ENCODE results near the gene FSIP1.

Gene FSIP1

GRCh38 chr15:39695793-39696192 lies 86.8 kb downstream of the FSIP1 start:
- no peak overlapping the region for H3K4me3 ChIP-seq
- no peak overlapping the region for H3K27ac ChIP-seq

DNA sequence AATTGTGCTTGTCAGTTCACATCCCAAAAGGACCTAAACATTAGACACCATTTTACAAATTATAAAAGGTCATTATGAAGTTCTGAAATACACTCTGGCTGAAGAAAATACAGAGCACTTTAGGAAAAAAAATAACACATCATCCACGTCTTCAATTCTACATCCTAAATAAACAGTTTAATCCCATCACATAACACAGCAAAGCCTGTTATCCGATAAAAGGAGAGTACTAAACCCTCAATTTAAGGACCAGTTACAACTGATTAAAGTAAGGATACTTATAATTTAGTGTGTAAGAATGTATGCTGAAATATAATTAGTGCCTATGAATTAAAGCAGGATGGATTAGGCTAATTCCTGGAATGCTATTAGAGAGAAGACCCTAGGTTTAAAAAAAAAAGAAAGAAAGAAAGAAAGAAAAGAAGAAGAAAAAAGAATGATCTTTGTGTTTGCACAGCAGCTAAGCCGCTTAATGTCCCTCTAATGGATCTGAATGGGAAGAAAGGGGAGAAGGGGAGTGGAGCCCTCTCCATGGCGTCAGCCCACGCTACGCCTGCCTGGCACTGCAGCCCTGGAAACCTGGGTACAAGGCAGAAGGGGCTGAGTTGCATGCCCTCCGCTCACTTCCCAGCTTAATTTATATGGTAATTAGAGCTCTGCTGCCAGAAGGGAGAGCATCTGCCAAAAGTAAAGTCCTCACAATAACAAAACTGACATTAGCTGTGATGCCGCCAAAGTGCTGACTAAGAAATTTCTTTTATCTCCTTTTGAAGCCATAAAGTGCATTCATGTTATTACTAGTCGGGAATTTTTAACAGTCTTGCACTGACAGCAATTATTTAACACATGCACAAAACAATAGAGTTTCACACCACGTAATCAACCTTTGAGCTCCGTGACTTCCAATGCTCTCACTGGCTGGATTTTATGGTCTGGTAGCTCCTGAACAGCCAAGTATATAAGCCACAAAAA lies 90.0 kb downstream of the FSIP1 start:
- Histone ChIP-seq H3K27ac (no peak overlapping the region), H3K4me3 (no peak overlapping the region)

- Histone ChIP-seq H3K4me3 (no peak overlapping the region), H3K27ac (no peak overlapping the region)
These were observed 91.6 kb downstream of the FSIP1 start for GRCh38 chr15:39690881-39691634.

DNA sequence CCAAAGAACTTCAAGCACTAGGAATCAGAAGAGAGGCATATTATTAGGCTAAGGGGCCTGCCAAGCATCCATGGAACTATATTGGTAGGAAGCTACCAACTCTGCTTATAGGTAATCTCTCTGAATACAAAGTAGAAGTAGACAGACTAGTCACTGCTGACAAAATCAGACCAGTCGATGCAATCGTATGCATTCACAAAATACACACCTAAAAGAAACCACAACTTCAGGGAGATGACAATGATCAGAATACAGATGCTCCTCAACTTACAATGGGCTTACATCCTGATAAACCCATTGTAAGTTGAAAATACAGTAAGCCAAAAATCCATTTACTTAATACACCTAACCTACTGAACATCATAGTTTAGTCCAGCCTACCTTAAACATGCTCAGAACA lies 94.7 kb downstream of the FSIP1 start:
- H3K4me3 ChIP-seq = no peak overlapping the region
- H3K27ac ChIP-seq = no peak overlapping the region

GRCh38 chr15:39685999-39686613 lies 96.5 kb downstream of the FSIP1 start:
- no peak overlapping the region for H3K4me3 ChIP-seq
- H3K27ac ChIP-seq = no peak overlapping the region

GRCh38 chr15:39685367-39685766 lies 97.3 kb downstream of the FSIP1 start:
- Histone ChIP-seq H3K27ac (no peak overlapping the region), H3K4me3 (no peak overlapping the region)

DNA sequence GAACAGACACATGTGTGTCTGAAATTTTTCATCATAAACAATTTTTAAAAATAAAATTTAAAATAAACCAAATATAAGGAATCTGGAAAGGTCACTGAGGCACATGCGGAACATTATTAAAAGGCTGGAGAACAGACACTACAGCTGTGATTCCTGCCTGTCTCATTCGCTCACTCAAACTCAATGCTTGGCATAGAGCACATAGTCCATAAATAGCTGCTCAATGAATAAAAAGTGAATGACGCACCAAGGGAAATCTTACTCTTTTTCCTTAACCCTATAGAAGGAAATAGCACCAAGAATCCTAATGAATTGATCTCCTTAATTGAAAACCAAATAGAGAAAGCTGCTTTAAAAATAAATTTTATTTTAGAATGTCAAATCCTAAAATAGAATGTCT lies 98.4 kb downstream of the FSIP1 start:
- no peak overlapping the region for H3K27ac ChIP-seq
- no peak overlapping the region for H3K4me3 ChIP-seq

DNA sequence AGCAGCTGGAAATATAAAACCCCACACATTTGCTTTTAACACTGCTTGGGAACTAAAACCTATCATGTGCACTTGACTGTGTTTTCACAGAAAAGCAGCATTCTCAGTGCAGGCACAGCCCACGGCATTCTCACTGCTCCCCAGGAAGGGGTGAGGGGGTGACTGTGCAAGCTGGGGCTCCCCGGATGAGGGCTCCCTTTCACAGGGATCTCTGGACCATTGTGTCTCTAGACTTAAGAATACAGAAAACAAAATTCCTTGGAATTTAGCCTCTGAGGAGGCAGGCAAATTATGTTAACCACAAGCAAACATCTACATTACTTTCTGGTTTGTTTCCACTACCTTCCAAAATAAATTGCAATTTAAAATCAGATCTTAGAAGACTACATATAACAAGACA lies 100.3 kb downstream of the FSIP1 start:
- no peak overlapping the region for H3K4me3 ChIP-seq
- H3K27ac ChIP-seq = no peak overlapping the region

DNA sequence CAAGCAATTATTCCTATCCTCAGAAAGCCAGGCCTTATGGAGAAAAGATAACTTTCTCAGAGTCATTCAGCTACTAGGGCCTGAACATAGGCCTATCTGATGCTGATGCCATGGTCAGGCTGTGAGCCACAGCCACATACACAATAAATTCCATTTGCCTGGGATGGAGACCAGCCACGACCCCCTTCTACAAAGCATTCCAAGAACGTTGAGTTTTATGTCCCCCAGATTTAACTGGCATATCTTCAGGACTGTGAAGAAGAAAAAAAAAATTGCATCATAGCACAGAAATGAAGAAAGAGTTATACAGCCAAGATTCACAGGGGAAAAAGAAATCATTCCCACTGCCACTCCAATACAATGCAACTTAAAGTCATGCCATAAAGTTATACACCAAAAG lies 101.8 kb downstream of the FSIP1 start:
- Histone ChIP-seq H3K27ac (no peak overlapping the region), H3K4me3 (no peak overlapping the region)

- Histone ChIP-seq H3K4me3 (no peak overlapping the region), H3K27ac (no peak overlapping the region)
These were observed 110.0 kb downstream of the FSIP1 start for GRCh38 chr15:39672666-39673065.

DNA sequence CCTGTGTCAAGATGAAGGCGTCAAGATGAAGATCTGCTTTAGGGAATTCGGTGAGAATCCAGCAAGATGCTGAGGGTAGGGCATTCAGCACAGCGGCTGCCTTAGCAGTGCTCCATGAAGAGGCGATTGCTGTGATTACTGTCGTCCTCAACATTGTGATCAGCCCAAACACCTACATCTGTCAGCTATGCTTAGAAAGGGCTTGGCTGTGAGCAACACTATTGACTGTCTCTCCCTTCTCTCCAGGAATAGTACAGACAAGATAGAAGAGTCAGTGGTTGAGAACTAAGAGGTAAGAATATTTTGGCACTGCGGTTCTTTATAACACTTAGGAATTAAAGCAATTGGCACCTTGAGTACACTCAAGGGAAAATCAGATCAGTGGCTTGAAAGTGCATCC lies 110.5 kb downstream of the FSIP1 start:
- no peak overlapping the region for H3K4me3 ChIP-seq
- H3K27ac ChIP-seq = no peak overlapping the region

GRCh38 chr15:39670687-39671086 lies 112.0 kb downstream of the FSIP1 start:
- Histone ChIP-seq H3K27ac (no peak overlapping the region), H3K4me3 (no peak overlapping the region)

DNA sequence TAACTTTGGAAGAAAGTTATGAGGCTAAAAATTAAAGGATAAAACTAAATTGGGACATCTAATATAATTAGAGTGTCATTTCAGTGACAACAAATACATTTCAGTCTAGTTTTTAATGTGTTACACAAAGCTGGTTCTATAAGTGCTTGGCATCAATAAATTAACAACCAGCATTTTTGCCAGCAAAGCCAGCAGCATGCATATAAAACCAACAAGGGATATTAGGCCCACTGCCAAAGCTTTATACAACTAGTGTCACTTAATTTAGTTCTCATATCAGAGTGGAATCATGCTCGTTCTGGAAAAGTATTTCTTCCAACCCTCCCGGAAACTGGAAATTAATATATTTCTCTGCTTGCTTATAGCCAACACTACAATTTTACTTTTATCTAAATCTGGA lies 113.0 kb downstream of the FSIP1 start:
- no peak overlapping the region for H3K27ac ChIP-seq

DNA sequence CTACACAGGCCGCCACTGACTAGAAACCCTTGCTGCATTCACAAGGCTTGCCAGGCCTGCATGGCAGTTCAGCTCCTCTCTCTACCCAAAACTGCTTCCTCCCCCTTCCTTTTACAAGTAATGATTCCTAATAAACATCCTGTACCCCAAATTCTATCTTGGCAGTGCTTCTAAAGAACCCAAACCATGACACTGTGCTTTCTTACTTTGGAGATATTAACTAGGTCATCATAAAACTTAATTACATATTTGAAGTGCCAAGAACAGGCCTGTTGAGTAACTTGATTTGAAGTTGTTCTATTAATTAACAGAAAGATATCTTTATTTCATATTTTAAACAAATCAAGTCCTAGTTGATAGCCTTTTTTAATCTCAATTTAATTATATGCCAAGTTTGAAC lies 113.4 kb downstream of the FSIP1 start:
- Histone ChIP-seq H3K4me3 (no peak overlapping the region), H3K27ac (no peak overlapping the region)

More for the DNA sequence above, 113.0 kb downstream of the FSIP1 start:
- H3K4me3 ChIP-seq = no peak overlapping the region

DNA sequence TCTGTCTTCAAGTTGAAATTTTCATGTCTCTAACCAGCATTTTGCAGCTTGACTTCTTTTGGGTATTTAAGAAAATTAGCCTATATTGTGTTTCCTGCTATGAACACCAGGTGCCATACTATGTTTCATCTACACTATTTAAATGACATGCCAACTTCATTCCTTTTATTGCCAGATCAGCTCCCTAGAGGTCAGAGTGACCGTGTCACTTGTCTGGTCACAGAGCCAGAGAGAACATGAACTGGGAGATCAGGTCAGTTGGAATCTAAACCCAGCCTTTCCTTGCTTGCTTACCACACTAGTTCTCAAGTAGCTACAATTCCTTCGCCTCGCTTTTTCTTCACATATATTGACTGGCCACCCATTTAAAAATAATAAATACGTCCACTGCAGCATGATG lies 114.2 kb downstream of the FSIP1 start:
- no peak overlapping the region for H3K27ac ChIP-seq
- H3K4me3 ChIP-seq = no peak overlapping the region

DNA sequence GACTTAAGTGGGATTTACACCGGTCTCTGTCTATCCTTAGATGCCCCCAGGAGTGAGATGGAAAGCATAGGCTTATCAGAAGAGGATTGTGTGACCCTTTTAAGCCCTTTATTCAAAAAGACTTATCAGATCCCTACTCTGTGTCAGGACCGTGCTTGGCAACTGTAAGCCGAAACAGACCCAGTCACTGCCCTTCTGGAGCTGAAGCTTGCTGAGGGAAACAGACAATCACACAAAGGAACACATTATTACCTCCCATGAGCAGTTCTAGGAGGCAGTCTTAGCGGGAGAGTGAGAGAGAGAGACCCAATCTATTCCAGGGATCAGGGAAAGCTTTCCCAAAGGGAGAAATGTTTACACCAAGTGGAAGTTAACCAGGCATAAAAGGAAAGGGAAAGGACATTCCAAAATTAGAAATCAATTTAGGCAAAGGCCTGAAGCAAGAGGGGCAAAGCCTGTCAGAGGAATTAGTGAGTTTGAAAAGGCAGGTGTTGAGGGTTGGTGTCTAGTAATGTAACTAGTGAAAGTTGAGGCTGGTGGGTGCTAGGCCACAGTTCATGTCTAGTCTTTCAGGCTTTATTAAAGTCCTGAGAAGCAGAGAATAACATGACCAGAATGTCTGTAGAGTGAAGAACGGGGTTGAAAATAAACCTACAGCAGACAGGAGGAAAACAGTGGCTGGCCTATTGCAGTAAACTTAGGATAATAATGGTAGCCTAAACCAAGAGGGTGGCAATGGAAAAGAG lies 115.1 kb downstream of the FSIP1 start:
- H3K4me3 ChIP-seq = no peak overlapping the region
- peak overlapping the region in 2 of 21 experiments; percentile 28 to 50 for H3K27ac ChIP-seq

- Histone ChIP-seq H3K4me3 (no peak overlapping the region), H3K27ac (peak overlapping the region in 3 of 21 experiments; percentile 17 to 50 (median 28))
These were observed 116.0 kb downstream of the FSIP1 start for GRCh38 chr15:39666677-39667076.

GRCh38 chr15:39665629-39666250 lies 116.9 kb downstream of the FSIP1 start:
- Histone ChIP-seq H3K27ac (no peak overlapping the region), H3K4me3 (no peak overlapping the region)

GRCh38 chr15:39663704-39664250 lies 118.9 kb downstream of the FSIP1 start:
- Histone ChIP-seq H3K27ac (no peak overlapping the region), H3K4me3 (no peak overlapping the region)
